ENCODE results near the gene GRAMD4.

GRCh38 chr22:46614025-46614931 lies 5.9 kb upstream of the GRAMD4 start:
- TF ChIP-seq CTCF (conservative IDR thresholded peaks at IDR 0.05; ENCODE audit: low read length) (0 out of 2 replicates have a peak, but pooled peaks have one; percentile 8), EZH2phosphoT487 (IDR thresholded peaks at IDR 0.05; ENCODE audit: borderline replicate concordance, low read depth, low read length) (no peak)
